Left cardiac atrium (tissue), 4 donors: ENCODE data around the gene IMP4. TPM values are rescaled to one million over a fixed set of nuclear protein-coding genes. Genes with fewer than 3 reads are reported as not detected.
"Not testable (repeated sequence)": the region's sequence is repeated elsewhere in the genome, so short reads cannot be mapped to it uniquely, and the experiment has no call there.

ENCODE experiments used
- ATAC-seq, 2 donors: fragments of 200-7000 bp; cut with Tn5 transposase; one replicate each; pipeline ENCODE4 v1.9.1; 2020; ENCODE audit warnings: mild to moderate bottlenecking in 2 of 2, moderate library complexity in 2 of 2
- DNase-seq: peaks from one replicate; pipeline ENCODE4 v3.0.0-alpha.2; 2020
- intact Hi-C, 2 donors: fragments of 100-400 bp; cut with DNase I; formaldehyde crosslinking; loops; one replicate each; pipeline versions ENCODE4 v1.14.1 to v1.15.1; 2022 to 2023
- long read RNA-seq: library from polyadenylated mRNA; unstranded; transcript quantifications from one replicate; pipeline ENCODE4 v2.0.0, GENCODE V29; 2021
- total RNA-seq, 2 donors: library from RNA; stranded (reverse); fragmentation: NEBNext Ultra II Directional; extraction: Animal tissue kit (Norgen Biotek cat#: 25700); gene quantifications; one replicate each; pipeline ENCODE4 v1.2.1, GENCODE V29; 2021
- donor health status: DM: no; HTN: yes; CAD: no.
- donor health status: DM: no; HTN: yes; CAD: no; lungs with severe emphysema.
- donor health status: DM: yes; HTN: yes; CAD: no.
- donor health status: Dilated cardiomyopathy.

The IMP4 gene, protein sequence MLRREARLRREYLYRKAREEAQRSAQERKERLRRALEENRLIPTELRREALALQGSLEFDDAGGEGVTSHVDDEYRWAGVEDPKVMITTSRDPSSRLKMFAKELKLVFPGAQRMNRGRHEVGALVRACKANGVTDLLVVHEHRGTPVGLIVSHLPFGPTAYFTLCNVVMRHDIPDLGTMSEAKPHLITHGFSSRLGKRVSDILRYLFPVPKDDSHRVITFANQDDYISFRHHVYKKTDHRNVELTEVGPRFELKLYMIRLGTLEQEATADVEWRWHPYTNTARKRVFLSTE
- total RNA-seq = 10 to 100 TPM; 55.0 to 79.3 TPM
- long read RNA-seq, transcript IMP4-201 (9 exons, 1,740 nt) = major isoform, 50 of 96 reads
- long read RNA-seq, transcript IMP4-202 (9 exons, 822 nt) = minor isoform, 25 of 96 reads
- long read RNA-seq, transcript IMP4-208 (8 exons, 2,379 nt) = minor isoform, 8 of 96 reads
- long read RNA-seq, partial matches to known transcripts = 3 of 96 reads
- long read RNA-seq, other reads (novel, unspliced or antisense) = 10 of 96 reads

DNA sequence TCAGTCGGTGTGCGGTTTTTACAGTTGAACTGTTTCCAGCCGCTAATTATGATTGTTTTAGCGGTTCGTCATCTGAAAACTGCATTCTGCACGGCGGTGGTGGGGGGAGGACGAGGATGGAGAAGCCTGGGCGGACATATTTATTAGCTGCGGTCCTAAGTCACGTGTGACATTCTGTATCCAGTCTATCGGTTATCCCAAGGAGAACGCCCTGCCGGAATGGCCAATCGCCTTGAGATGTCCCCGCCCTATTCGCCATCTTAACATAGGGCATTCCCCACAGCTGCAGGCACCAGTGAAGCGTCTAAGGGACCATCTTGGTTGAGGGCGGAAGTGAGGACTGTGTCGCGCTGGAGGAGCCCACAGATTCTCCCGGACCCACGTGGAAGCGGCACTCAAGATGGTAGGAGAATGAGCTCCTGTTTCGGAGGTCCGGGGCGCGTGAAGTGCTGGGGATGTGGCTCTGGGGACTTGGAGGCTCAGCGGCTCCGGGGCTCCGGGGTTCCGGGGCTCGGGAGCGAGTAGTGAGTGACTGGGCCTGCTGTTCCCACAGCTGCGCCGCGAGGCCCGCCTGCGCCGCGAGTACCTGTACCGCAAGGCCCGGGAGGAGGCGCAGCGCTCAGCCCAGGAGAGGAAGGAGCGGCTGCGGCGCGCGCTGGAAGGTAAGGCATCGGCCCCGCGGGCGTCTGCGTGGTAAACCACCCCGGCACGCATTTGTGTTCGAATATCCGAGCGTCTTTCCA, at the start of gene IMP4:
IMP4 (plus strand) TSS at position 365 of the 743 bp plus-strand sequence; CDS start at position 401, 36 bp downstream.
- ATAC-seq (peak; percentile 97 to 98), DNase-seq (peak; percentile 97)
- intact Hi-C loops = no loop called here

DNA sequence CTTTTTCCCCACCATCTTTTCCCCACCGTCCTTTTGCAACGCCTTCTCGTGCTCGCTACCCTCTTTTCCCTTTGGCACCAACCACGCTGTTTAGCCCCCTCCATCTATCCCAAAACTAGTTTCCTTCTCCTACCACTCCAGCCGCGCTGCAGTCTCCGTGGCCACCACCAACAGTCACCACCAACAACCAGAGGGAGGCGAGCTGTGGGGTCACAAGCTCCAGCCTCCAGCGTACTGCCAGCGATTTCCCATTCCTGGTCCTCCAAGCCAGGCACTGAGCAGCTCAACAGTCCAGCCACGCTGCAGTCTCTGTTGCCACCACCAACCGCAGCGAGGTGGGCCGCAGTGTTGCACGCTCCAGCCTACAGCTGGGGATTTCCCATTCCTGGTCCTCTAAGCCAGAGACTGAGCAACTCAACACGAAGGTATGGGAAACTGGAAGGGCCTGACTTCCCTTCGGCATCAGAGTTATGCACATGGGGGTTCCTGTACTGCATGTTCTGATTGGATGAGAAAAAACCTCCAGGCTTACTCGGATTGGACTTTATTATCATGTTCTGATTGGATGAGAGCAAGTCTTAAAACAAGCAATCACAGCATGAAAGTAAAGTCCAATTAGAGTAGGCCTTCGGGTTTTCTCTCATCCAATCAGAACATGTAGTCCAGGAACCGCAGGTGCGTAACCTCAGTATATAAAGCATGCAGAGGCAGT, 42.3 kb upstream of the IMP4 start:
- DNase-seq (no peak), ATAC-seq (no peak)
- intact Hi-C loops = no loop called here

DNA sequence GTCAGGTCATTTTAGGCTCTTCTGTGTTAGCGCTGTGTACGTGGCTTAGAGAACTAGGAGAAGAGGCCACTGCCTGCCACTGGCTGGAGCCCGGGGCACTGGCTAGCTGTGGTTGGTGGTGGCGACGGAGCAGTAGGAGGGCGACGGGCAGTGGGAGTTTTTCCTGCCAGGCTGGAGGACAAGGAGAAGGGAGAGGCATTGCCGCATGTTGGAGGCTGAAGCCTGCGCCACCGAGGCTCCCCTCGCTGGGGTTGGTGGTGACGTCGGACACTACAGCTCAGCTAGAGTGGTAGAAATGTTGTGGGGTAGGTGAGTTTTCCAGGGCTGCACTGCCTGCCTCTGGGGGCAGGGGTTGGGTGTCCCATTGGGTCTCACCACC, 41.7 kb upstream of the IMP4 start:
- intact Hi-C loops = no loop called here
- no peak for ATAC-seq
- DNase-seq = no peak

DNA sequence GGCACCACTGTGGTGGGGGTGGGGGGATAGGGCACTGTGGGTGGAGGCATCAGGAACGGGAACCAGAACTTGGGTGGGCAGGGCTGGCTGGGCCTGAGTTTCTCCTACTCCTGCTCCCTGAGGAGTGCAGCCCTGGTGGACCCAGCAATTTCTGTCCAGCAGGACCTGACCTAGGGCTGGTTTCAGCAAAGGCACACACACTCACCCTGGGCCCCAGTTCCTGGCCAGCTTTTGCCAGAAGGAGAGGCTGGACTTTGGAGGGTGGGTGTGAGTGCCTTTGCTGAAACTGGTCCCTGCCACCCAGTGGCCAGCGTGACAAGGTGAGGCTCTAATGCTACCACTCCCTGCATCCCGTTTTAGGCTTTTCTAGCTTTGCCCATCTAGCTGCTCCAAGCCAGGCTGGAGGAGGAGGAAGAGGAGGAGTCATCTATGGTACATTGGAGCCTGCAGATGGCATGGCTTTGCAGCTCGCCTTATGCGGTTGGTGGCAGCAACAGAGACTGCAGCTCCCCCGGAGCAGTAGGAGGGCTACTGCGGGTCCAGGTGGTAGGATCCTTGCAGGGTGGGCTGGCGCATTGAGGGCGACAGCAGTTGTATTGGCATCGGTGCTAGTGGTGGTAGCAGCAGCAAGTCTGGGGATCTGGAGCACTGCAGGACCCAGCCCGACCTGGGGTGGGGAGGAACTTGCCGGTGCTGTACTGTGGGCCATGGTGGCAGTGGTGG, 40.4 kb upstream of the IMP4 start:
- ATAC-seq = no peak

DNA sequence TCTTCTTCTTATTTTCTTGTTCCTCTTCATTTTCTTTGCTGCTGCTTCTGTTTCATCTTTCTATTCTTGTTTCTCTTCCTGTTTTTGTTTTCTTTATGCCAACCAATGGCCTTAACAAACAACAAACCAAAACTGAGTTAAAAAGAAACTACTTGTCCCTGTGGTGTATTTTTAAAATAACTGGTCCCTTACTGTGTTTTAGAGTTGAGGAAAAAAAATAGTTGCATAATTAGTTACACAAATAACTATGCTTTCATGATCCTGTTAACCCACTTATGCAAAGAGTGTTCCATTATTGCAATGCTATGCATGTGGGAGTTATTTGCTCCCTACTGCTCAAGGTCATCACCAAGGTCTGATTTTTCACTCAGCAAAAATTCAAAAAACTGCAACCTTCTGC, 39.5 kb upstream of the IMP4 start:
- intact Hi-C loops = no loop called here
- no peak for DNase-seq
- ATAC-seq = no peak

More for the DNA sequence above, 40.4 kb upstream of the IMP4 start:
- intact Hi-C loops = no loop called here
- DNase-seq = no peak

DNA sequence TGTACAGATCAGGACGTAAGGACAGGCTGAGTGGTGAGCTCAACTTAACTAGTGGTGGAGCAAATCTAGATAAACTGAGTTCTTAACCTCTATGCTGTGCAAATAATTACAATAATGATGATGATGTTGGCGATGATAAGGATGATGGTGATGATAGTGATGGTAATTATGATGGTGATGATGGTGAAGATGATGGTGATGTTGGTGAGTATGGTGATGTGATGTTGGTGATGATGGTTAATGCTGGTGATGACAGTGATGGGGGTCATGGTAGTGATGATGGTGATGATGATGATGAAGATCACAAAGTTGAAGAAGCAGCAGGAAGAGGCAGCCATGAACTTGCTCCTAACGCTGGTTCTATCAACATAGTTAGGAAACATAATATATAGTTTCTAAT, 38.0 kb upstream of the IMP4 start:
- no peak for ATAC-seq
- no peak for DNase-seq
- intact Hi-C loops = no loop called here

DNA sequence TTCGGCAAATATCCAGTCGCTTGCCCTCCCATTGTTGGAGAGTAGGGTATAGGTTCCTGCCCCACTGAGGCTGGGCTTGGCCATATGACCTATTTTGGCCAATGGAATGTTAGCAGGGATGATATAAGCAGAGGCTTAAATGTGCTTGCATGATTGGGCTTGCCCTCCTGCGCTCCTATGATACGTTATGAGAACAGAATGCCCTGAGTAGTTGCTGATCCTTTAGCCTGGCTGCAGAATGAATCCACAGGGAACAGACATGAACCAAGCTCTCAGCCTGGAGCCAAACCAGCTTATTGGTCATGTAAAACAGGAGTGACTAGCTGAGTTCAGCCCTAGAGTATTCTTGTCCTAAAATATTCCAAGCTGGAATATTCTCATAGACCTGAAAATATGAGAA, 34.8 kb upstream of the IMP4 start:
- ATAC-seq (no peak), DNase-seq (no peak)
- intact Hi-C loops = no loop called here

DNA sequence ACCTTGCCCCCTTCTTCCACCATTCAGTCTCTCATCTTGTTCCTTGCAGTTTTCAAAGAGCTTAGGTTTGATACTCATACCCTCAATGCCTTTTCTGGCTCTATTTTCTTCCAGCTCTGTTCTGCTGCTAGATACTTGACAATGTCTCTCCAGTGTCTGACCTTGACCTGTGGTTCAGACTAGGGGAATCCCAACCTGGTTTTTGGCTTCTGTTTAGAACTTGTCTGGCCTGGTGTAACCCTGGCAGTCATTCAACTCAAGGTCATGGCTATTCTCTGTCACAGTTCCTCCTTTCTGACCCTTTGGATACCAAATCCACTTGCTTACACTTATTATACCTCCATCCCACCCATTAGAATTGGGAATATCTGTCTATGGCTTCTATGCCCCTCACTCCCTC, 31.8 kb upstream of the IMP4 start:
- no peak for ATAC-seq

DNA sequence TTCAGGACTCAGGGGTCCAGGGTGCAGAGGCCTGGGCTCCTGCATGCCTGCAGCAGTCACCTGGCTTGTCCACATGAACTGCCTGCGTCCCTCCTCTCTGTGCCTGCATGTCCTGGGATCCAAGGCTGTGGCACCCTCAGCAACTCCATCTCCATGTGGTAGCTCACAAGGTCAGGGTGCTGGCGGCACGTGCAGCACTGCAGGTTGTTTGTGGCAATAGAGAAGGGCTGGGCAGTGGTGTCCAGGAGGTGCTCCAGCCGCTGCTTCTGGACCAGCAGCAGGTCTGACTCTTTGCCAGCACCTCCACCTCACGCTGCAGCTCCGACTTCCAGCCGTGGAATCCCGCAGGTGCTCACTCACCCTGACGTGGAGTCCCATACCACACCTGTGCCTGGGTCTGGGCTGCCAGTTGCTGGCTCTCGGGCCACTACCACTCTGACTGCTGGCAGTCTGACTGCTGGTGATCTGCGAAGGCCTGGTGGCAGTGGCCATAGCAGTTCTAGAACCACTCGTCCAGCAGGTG, 28.8 kb upstream of the IMP4 start:
- ATAC-seq (no peak), DNase-seq (no peak)
- intact Hi-C loops = no loop called here

More for the DNA sequence above, 31.8 kb upstream of the IMP4 start:
- intact Hi-C loops = no loop called here
- no peak for DNase-seq

DNA sequence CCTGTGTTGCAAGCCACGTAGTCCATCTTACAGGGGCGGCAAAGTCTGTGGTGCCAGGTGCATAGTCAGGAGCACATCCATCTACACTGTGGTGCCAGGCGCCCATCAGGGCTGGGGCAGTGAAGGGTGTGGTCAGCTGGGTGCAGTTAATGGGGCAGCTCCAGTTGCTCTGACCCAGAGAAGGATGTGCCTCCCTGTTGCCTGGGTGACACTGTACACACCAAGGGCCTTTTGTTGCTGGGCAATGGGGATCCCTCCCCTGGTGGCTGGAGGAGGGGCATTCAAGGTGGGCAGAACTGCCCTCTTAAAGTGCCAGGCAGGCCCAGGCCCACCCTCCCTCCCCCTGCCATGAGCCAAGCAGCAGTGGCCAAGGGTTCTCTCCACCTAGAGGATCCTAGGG, 28.3 kb upstream of the IMP4 start:
- no peak for DNase-seq
- intact Hi-C loops = no loop called here
- no peak for ATAC-seq

DNA sequence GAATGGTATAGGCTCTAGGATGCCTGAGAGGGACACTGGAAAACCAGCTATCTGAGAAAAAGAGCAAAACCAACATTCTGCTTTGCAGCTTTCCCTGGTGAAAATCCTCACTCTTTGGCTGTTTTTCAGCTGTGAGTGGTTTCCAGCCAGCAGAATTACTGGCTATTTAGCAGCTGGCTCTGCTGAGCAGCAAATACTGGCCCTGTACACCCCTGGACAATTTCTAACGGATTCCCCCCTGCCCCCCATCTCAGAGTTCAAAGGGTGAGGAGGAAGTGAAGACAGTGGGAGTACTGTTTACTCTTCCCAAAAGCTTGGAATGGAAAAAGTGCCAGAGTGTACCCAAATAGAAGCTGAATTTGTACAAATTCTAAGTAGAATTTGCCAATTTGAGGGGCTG, 26.1 kb upstream of the IMP4 start:
- DNase-seq (no peak), ATAC-seq (no peak)
- intact Hi-C loops = no loop called here

DNA sequence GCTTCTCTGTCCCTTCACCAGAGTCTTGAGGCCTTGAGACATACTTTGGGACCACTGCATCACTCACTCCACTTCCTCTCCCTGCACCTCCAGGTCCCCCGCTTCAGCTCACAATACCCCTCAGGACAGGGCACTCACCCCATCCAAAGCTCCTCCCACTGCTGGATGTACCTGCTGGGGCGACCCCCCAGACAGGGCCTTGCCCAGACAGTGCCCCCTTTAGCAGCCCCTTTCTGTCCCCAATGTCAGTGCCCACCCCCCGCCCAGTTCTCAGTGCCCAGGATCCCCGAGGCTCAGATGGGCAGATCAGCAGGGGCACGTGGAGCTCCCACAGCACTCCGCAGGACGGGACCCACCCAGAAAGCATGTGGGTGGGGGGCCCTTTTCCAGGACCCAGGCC, 23.8 kb upstream of the IMP4 start:
- DNase-seq (no peak), ATAC-seq (no peak)
- intact Hi-C loops = no loop called here

DNA sequence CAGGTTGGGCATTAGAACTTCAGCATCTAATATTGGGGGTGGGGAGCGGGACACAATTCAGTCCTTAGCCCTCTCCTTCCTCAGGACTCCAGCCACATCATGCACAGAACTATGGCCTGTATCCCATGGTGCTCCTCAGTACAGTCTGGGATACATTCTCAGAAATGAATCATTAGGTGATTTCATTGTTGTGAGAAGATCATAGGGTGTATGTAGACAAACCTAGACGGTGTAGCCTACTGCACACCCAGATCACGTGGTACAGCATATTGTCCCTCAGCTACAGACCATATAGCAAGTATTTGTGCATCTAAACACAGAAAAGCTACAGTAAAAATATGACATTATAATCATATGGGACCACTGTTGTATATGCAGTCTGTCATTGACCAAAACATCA, 23.2 kb upstream of the IMP4 start:
- intact Hi-C loops = no loop called here
- no peak for ATAC-seq
- DNase-seq = no peak

DNA sequence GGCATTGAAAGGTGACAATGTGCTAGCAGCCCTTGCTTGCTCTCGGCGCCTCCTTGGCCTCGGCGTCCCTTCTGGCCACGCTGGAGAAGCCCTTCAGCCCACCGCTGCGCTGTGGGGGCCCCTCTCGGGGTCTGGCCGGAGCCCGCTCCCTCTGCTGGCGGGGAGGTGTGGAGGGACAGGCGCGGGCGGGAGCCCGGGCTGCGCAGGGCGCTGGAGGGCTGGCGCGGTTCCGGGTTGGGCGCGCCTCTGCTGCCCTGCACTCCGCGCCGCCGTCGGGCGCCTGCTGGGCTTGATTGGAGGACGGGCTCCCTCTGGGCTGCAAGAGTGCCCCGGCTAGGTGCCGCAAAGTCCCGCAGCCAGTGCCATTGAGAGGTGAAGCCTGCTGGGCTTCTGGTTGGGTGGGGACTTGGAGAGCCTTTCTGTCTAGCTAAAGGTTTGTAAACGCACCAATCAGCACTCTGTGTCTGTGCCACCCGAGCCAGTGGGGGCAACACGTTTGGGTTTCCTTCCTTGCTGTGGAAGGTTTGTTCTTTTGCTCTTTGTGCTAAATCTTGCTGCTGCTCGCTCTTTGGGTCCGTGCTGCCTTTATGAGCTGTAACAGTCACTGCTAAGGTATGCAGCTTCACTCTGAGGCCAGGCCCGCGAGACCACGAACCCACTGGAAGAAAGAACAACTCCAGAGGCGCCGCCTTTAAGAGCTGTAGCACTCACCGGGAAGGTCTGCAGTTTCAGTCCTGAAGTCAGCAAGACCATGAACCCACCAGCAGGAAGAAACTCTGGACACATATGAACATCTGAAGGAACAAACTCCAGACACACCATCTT, 14.8 kb upstream of the IMP4 start:
- no peak for DNase-seq
- ATAC-seq = peak in 1 of 2 donors; percentile 25
- intact Hi-C loops = no loop called here

DNA sequence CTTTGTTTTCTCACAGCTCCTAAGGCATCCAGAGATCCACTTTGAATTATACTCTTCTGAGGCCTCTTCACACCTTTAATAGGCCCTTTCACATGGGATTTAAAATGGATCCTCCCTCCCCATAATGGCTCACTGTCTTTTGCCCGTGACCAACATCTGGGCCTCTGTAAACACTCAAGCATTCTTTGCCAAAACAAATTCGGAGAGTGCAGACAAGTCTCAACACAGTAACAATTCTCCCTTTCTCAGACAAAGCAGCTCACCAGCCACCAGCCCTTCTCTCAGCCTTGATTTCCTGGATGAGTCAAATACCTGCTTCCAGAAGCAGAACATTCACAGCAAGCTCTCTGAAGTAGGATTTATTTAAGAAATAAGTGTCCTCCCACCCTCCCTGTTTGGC, 14.0 kb upstream of the IMP4 start:
- intact Hi-C loops = no loop called here
- no peak for ATAC-seq
- no peak for DNase-seq

DNA sequence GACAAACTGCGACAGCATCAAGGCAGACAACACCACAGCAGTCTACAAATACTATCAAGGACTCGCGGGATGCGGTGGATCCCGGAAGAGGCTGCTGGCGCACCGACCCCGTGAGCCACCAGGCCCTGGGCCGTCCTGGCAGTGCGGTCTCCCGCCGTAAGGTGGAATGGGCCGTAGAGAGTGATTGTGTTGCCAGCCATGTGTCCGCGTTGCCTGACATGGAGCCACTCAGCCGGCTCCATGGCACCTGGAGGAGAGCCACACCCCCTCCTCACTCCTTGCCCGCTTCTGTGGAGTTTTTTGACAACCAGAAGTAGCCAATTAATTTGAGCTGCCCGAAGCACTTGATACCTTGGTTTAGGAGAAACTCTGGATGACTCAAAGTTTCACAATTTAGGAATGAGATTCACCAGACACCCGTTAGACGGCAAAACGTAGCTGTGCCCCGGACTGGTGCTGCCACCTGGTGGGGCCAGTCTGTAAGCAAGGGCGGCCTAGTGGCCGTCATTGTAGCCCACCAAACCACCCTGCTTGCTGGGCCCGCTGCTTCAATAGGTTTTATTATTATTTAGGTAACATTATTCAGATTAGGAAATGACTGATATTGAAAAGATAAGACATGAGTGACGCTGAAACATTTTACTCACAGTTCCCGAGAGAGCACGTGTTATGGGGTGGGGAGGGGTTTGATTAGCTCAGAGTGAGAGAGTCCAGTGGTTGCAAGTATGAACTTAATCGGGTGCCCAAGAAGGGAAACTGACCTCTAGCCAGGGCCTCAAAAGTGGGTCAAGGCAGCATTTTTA, 10.2 kb upstream of the IMP4 start:
- intact Hi-C loops = loop anchor here in 1 of 2 donors (5.0 to 10.0 kb wide), 2 partner anchors 148 to 175 kb away; partner anchors contain the start of genes MZT2B and SMPD4
- DNase-seq (peak; percentile 83), ATAC-seq (peak; percentile 67 to 82)

DNA sequence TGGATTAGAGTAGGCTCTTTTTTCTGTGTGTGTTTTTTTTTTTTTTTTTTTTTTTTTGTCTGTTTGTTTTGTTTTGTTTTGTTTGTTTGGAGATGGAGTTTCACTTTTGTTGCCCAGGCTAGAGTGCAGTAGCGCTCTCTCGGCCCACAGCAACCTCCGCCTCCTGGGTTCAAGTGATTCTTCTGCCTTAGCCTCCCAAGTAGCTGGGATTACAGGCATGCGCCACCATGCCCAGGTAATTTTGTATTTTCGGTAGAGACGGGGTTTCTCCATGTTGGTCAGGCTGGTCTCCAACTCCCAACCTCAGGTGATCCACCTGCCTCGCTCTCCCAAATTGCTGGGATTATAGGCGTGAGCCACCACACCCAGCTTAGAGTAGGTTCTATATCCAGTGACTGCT, 9.4 kb upstream of the IMP4 start:
- intact Hi-C loops = loop anchor here in 1 of 2 donors (5.0 to 10.0 kb wide), 2 partner anchors 148 to 176 kb away; partner anchors contain the start of genes MZT2B and SMPD4
- DNase-seq, ATAC-seq: not testable (repeated sequence)
